ENCODE data around the gene HPS5.

HPS5 gene

DNA sequence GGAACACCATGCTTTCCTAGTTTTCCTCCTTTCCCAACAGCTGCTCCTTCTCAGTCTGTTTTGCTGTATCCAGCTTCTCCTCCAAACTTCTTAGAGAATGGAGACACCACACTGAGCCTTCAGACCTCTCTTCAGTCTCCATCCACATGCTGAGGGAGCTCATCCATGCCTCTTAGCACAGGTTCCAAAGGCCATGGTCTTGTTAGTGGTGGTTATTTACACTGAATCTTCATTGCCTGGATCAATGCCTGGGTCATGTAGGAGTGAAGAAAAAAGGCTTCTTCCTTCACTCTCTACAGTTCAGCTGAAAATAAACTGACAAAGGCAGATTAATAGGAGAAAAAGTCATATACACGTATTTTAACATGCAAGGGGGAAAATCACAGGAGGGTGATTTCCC lies 82.3 kb downstream of the HPS5 start:
- DNase-seq (ENCODE audit: low read depth, low spot score), result no peak

DNA sequence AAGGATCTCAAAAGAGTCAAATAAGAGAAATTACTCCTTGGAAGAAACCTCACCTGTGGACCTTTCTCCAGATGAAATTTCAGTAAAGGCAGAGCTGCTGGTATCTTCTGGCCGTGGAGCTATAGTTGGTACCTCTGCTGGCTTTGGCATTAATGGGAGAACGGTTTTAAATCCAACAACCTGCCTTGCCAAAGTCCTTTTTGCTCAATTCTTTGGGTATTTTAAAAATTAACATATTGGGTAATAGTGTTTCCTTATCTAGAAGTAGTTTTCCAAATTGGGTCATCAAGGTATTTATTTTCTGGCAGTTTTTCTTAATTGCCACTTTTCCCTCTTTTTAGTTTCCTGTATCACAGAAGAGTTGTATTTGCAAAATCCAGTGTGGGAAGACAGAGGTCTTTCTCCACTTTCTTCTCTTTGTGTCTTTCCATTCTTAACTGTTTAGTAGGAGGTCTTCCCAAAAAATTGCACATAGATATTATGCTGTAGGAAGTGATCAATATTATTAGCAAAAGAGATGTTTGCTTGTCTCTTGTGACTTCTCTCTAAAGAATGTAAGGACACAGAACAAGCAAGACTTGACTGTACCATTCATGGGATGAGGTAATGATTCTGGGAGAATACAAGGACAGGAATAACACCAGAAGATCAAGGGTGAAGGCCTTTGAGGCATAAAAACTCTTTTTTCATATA lies 85.1 kb downstream of the HPS5 start, which contains the start of gene SAA4:
Gene SAA4 (minus strand): TSS at position 139 of the 693 bp plus-strand sequence. CDS start 876 bp downstream, outside the sequence.
- no peak for DNase-seq (ENCODE audit: low read depth, low spot score)

DNA sequence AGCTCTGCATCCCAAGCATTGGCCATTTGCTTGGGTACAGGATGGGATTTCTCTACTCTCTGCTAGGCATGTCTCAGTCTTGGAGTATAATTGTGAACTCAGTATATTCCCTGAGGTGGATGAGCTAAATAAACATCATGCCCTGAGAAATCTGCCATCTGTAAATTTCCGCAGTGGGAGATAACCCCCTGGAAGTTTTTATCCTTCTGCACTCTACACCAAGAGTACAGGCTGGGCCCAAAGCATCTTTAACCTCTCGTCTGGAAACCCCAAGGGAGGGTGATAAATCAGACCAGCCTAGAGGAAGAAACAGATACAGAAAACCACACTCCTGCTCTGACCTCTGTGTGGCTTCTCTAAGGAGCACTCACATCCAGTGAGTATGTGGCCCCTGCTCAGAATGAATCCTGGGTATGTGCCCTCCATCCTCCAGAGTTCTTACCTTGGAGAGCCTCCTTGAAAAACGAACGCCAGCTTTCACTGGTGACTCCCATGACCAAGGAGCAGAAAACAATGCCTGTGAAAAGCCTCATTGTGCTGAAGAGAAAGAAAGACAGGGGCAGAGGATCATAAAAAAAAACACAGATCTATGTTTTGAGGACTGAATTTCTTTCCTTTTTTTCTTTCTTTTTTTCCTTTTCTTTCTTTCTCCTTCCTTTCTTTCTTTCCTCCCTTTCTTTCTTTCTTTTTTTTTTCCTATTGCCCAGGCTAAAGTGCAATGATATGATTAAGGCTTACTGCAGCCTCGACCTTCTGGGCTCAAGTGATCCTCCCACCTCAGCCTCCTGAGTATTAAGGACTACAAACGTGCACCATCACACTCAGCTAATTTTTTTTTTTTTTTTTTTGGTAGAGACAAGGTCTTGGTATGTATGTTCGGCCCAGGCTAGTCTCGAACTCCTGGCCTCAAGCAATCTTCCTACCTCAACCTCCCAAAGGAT lies 86.3 kb downstream of the HPS5 start:
- DNase-seq (ENCODE audit: low read depth, low spot score), result no peak

DNA sequence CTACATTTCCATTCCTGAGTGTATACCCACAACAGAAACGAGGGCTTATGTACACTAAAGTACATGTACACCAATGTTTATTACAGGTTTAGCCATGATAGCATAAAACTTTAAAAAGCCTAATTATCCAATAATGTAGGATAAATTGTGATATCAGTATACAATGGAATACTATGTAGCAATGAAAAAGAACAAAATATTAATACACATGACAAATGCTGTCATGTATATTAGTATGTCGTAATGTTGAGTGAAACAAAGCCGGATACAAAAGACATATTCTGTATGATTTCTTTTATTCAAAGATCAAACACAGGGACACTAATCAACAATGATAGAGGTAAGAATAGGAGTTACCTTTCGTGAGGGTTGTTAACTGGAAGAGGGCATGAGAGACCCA lies 88.0 kb downstream of the HPS5 start:
- no peak for DNase-seq (ENCODE audit: low read depth, low spot score)

DNA sequence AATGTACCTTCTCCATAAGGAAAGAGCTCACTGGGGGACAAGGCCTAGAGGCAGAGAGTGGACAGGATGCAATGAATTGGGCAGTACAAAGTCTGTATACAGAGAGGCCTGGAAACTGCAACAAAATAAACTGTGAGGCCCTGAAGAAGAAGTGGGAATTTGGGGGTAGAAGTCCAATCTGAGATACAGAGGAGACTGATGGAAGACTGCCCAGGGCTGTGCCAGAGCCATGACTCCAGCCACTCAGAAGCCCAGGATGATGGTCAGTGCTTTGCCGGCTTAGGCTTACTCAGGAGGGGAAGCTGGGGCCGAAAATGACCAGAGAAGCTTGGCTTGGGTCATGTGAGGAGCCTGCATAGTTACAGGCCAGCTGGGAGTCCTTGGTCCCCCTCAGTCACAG lies 91.1 kb downstream of the HPS5 start:
- DNase-seq (ENCODE audit: low read depth, low spot score), result no peak

DNA sequence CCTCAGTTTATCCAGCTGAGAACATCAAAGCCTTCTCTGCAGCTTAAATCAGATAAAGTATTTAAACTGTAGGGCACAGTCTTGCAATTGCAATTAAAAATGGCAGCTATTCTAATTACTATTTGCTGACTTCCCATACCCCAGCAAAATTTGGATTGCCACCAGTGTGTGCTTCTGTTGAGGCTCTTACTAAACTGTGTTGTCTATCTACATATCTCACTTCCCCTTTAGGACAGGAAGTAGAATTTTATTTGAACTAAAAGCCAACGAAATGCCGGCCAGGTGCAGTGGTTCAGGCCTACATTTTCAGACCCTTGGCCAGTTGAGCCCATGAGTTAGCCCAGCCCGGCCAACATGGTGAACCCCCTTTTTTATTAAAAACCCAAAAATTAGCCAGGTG lies 92.4 kb downstream of the HPS5 start:
- no peak for DNase-seq (ENCODE audit: low read depth, low spot score)
